IPS-18c (cell line): ENCODE data around the gene FOXD4L6.
"Not testable (repeated sequence)": the region's sequence is repeated elsewhere in the genome, so short reads cannot be mapped to it uniquely, and the experiment has no call there.

Experiments used
- H3K4me3 ChIP-seq: 2 replicates; pipeline ENCODE4 v1.7.0; 2013; ENCODE audit warnings: low read depth, mild to moderate bottlenecking, low read length, moderate library complexity; ENCODE audit not compliant: insufficient read depth
- H3K9me3 ChIP-seq: one replicate; pipeline ENCODE4 v1.6.1; 2013; ENCODE audit warnings: mild to moderate bottlenecking, low read length, moderate library complexity; ENCODE audit not compliant: control insufficient read depth, insufficient read depth

Gene FOXD4L6

GRCh38 chr9:41128581-41128980 lies at the start of gene FOXD4L6:
Gene FOXD4L6, minus strand, starts transcription at chr9:41128681. Its CDS starts 298 bp downstream, at chr9:41128383.
- not testable (repeated sequence) for H3K4me3 ChIP-seq, H3K9me3 ChIP-seq

- not testable (repeated sequence) for H3K9me3 ChIP-seq, H3K4me3 ChIP-seq
These were observed 46.5 kb upstream of the FOXD4L6 start for GRCh38 chr9:41174994-41175393.

GRCh38 chr9:41150116-41150515 lies 21.6 kb upstream of the FOXD4L6 start:
- H3K4me3 ChIP-seq, H3K9me3 ChIP-seq: not testable (repeated sequence)

- H3K4me3 ChIP-seq, result not testable (repeated sequence)
These were observed 13.4 kb upstream of the FOXD4L6 start for GRCh38 chr9:41141878-41142277.

GRCh38 chr9:41126746-41127446 lies 1.6 kb downstream of the FOXD4L6 start:
- not testable (repeated sequence) for H3K9me3 ChIP-seq, H3K4me3 ChIP-seq

More at GRCh38 chr9:41141878-41142277, 13.4 kb upstream of the FOXD4L6 start:
- not testable (repeated sequence) for H3K9me3 ChIP-seq

- H3K4me3 ChIP-seq, H3K9me3 ChIP-seq: not testable (repeated sequence)
These were observed 2.5 kb downstream of the FOXD4L6 start for GRCh38 chr9:41125936-41126335.

- not testable (repeated sequence) for H3K9me3 ChIP-seq, H3K4me3 ChIP-seq
These were observed 3.3 kb downstream of the FOXD4L6 start for GRCh38 chr9:41125109-41125658.

- not testable (repeated sequence) for H3K4me3 ChIP-seq
These were observed 4.0 kb downstream of the FOXD4L6 start for GRCh38 chr9:41124250-41125108.

GRCh38 chr9:41123812-41124211 lies 4.7 kb downstream of the FOXD4L6 start:
- not testable (repeated sequence) for H3K4me3 ChIP-seq, H3K9me3 ChIP-seq

More at GRCh38 chr9:41124250-41125108, 4.0 kb downstream of the FOXD4L6 start:
- H3K9me3 ChIP-seq, result not testable (repeated sequence)

- H3K4me3 ChIP-seq, H3K9me3 ChIP-seq: not testable (repeated sequence)
These were observed 5.1 kb downstream of the FOXD4L6 start for GRCh38 chr9:41123396-41123795.

GRCh38 chr9:41120696-41121095 lies 7.8 kb downstream of the FOXD4L6 start:
- H3K4me3 ChIP-seq, H3K9me3 ChIP-seq: not testable (repeated sequence)

GRCh38 chr9:41119719-41120118 lies 8.8 kb downstream of the FOXD4L6 start:
- not testable (repeated sequence) for H3K4me3 ChIP-seq, H3K9me3 ChIP-seq

GRCh38 chr9:41119311-41119710 lies 9.2 kb downstream of the FOXD4L6 start:
- H3K9me3 ChIP-seq, H3K4me3 ChIP-seq: not testable (repeated sequence)

- H3K9me3 ChIP-seq, H3K4me3 ChIP-seq: not testable (repeated sequence)
These were observed 15.1 kb downstream of the FOXD4L6 start for GRCh38 chr9:41113348-41113747.

- H3K9me3 ChIP-seq, H3K4me3 ChIP-seq: not testable (repeated sequence)
These were observed 17.1 kb downstream of the FOXD4L6 start for GRCh38 chr9:41111414-41111813.

GRCh38 chr9:41110913-41111312 lies 17.6 kb downstream of the FOXD4L6 start:
- not testable (repeated sequence) for H3K4me3 ChIP-seq, H3K9me3 ChIP-seq

- not testable (repeated sequence) for H3K4me3 ChIP-seq, H3K9me3 ChIP-seq
These were observed 19.2 kb downstream of the FOXD4L6 start for GRCh38 chr9:41109253-41109652.

GRCh38 chr9:41108816-41109215 lies 19.7 kb downstream of the FOXD4L6 start:
- not testable (repeated sequence) for H3K9me3 ChIP-seq, H3K4me3 ChIP-seq
